HG02943 (cell line): Measurements from ENCODE around the gene DCAF11.

ENCODE experiments used
- ATAC-seq: cut with Tn5 transposase; IDR thresholded peaks from one replicate; pipeline ENCODE4 v1.9.1; 2021; ENCODE audit warnings: mild to moderate bottlenecking, low read depth, moderate library complexity; ENCODE audit not compliant: unreplicated experiment

Gene DCAF11

DNA sequence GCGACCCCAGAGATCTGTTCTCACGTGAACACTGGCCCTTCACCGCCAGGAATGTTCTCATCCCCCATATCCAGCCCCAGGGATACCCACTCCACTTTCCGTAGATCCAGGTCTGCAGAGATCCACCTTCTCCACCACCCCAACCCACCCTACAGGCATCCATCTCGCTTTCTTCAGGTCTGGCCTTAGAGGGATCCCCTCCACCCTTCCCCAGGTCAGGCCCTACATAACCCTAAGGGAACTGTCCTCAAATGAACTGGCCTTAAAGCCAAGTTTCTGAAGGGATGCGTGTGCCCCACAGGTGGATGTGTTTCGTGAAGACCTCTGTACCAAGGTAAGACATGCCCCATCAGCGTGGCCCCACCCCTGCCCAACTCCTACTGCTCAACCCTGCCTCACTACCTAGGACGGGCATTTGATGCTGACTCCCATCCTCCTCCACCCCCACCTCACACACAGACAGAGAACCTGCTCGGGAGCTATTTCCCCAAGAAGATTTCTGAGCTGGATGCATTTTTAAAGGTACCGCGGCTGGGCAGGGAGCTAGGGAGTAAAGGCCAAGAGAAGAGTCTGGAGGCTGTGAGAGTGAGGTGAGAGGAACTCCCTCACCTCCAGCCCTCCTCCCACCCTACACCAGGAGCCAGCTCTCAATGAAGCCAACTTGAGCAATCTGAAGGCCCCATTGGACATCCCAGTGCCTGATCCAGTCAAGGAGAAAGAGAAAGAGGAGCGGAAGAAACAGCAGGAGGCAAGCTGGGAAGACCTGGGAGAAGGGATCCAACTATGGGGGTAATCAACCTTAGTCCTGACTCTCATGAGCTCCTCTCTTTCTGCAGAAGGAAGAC, 22.3 kb downstream of the DCAF11 start:
- no peak for ATAC-seq

DNA sequence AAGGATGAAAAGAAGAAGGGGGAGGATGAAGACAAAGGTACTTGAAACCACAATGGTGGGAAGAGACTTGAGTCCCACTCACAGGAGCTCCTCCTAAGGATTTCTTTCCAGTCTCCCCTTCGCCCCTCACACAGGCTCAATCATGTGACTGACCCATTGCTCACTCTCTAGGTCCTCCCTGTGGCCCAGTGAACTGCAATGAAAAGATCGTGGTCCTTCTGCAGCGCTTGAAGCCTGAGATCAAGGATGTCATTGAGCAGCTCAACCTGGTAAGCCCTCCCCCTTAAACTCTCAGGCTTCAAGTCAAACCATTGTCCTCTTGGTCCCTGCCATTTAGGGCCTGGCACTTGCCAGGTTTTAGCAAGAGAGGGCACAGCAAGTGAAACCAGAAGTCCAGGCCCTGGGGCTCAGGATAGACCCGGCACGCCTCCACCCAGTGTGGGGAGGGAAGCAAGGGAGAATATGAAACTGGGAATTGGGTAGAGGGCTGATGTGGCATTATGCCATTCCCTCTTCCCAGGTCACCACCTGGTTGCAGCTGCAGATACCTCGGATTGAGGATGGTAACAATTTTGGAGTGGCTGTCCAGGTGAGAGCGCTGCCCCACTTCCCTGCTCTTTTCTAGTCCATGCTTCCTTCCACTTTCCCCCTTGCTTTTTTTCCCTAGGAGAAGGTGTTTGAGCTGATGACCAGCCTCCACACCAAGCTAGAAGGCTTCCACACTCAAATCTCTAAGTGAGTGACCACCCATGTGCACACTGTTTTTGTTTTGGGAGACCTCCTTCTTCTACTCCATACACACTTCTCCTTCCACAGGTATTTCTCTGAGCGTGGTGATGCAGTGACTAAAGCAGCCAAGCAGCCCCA, 23.2 kb downstream of the DCAF11 start:
- no peak for ATAC-seq

DNA sequence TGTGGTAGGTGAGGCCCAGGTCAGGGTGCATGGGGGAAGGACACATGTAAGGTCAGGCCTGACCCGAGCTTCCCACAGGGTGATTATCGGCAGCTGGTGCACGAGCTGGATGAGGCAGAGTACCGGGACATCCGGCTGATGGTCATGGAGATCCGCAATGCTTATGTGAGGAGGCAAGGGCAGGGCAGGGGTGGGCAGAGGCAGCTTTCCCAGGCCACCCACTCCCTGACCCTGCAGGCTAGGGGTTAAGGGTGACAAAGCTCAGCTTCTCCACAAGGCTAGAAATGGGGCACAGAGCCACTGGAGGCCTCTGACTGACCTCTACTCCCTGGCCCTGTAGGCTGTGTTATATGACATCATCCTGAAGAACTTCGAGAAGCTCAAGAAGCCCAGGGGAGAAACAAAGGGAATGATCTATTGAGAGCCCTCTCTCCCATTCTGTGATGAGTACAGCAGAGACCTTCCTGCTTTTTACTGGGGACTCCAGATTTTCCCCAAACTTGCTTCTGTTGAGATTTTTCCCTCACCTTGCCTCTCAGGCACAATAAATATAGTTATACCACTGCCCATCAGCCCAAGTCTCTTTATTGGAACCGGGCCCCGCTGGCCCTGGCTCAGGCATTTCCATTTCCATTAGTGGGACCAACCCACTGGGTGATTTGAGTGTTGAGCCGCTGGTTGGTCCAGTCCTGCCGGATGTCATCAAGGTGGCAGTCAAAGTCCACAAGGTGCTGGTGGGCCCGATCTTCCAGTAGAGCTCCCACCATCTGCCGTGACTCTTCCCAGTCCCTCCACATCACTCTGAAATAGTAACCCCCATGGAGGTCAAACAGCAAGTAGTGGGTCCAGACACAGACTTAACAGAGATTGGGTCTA, 24.1 kb downstream of the DCAF11 start:
- ATAC-seq = no peak

DNA sequence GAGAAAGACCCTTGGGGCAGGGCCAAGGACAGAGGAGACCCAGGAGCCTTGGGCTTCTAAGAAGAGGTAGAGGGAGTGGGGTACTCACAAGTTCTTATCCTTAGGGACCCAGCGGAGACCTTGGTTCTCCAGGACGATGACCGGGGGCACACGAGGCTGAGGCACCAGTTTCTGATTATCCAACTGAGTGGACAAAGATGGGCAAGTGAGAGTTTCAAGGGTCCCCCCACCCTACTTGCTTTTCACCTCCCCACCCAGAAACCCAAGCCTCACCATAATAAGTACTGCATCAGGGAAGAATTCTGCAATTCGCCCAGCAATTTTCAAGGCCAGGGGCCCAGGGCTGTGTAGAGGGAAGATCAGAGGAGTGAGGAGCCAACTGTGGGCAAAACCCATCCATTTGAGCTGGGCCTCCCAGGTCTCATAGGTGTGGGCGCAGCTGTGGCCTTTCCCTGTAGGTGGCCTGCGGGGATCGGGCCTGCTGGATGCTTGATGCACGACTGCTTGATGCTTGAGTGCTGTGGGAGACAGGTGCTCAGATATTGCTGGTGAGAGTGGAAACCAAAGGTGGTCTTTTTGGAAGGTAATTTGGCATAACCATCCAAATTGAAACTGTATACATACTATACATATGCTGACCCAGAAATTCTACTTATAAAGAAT, 24.8 kb downstream of the DCAF11 start:
- ATAC-seq = no peak

DNA sequence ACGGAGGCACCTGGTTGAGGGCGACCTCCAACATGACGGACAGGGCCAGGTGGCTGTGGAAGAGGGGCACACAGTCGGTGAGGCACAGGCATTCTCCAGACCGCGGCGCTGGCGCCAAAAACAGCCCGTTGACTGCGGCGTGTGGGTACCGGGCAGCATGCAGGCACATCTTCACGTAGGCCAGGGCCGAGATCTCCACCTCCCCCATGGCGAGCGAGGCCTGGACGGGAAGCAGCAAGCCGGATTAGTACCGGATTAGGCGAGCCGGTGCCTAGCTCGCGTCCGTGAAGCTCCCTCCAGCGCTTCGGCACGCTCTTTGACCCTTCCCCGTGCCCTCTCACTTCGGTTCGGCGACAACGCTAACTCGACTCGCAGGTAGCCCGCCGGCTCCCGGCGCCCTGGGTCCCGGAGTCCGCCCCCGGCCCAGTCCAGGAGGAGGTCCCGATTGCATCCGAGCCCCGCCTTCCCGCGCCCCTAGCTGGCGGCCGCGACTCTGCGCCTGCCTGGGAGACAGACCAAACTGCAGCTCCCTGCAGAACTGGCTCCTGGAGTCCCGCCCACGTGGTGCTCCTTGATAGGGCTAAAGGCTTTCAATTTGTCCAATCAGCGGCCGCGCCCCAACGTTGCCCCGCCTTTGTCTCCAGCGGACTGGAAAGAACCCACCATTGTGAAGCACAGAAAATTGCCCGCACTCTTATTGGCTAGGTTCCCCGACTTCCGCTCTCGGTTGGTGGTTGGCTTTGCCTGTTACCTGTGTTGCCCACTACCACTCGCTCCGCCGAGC, 26.7 kb downstream of the DCAF11 start, which contains the start of gene EMC9:
Gene EMC9 (minus strand): TSS at position 495 of the 784 bp plus-strand sequence. CDS start 287 bp downstream, at position 208.
- ATAC-seq = peak; percentile 83

DNA sequence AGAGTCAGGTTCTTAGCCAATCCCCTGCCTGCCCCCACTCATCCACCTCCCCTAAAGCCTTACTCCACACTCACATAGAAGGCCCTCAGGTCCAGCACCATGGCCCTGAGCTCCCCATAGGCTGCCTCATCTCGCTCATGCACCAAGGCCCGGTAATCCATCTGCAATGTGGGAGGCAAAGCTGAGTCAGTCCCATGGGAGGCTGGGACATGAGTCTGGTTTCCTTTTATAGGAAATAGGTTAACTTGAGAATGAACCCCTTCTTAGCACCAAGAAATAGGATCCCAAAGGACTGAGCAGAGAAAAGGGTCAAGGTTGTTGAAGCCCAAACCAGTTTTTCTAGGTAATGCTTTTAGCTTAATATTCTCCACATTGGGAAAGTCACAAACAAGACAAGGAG, 28.9 kb downstream of the DCAF11 start:
- ATAC-seq = no peak

DNA sequence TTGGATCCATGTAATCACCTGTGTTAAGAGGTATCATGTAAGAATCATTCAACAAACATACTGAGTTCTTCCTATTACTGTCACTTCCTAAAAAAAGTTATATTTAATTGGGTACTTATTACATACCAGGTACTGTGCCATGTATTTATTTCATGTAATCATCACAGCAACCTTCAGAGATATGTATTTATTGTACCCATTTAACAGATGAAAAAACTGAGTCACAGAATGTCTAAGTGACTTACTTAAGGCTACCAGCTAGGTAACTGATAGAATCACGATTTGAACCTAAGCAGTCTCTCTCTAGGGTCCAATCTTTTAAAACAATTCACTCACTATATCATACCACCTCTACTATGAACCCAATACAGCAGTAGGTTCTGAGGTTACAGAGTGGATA, 29.9 kb downstream of the DCAF11 start:
- no peak for ATAC-seq

DNA sequence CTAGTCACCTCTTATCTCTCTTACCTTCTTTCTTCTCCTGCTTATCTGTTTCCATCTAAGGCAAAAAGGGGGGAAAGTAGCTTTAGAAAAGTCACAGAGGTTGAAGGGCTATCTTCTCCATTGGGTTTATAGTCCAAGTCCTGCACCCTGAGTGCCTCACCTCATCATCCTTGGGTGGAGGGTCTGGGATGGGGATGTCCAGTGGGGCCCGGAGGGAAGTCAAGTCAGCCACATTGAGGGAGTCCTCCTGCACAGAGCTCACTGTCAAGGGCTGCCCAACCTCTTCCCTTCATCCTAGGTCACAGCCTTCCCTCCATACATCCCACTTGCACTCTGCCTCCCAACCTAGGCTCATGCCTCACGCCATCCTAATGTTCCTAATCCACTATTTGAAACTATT, 30.6 kb downstream of the DCAF11 start:
- ATAC-seq = no peak

DNA sequence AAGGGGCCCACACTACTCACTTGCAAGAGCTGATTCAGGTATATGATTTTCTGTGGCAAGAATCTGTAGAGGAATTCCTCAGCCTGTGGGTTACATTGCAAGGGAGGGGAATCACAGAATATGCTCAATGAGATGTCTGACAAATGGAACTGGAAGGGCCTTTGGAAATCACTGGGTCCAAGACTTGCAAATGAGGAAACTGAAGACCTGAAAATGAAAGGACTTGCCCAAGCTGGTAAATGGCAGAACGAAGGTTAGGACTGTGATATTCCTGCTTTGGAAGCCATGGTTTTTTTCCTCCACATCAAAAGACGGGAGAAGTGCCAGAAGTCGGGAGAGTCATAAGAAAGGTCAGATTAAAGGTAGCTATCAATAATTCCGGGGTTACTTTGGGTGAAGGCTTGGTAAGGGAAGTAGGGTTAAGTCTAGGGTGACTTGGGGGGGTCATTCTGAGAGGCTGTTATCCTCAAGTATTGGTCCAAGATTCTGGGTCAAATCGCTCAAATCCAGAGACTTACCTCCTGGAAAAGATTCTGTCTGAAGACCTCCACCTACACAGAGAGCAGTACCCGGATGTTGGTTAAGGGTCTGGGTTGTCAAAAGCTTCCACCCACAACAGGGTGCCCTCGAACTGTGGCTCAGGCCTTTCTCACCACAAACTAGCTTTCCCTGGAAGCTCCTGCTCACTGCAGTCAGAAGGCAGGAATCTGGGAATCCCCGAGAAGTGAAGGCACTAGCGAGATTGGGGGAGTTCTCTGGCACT, 31.3 kb downstream of the DCAF11 start:
- no peak for ATAC-seq

DNA sequence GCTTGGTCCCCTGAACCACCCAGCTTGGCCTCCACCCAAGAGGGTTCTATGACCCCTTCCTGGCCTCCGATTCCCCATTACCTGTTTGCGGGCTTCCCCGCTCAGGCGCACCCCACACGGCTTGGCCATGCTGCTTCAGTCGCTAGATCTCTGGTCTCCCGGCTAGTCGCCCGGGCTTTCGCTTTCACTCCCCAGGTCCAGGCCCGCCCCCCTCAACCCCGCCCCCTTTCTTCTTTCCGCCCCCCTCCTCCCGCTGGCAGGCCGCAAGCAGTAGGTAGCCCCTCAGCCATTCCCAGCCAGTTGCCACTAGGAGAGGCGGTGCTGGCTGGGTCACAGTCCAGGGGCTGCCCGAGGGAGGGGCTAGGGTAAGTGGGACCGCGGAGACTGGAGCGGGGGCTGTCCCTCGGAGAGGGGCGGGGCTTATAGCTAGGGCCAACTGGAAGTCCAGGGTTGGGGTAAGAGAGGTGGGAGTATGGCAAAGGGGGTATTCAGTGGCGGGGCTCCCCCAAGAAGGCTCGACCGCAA, 31.9 kb downstream of the DCAF11 start, which contains the start of gene PSME2:
Gene PSME2 (minus strand): TSS at position 158 of the 525 bp plus-strand sequence. CDS start 29 bp downstream, at position 129.
- peak; percentile 55 for ATAC-seq

DNA sequence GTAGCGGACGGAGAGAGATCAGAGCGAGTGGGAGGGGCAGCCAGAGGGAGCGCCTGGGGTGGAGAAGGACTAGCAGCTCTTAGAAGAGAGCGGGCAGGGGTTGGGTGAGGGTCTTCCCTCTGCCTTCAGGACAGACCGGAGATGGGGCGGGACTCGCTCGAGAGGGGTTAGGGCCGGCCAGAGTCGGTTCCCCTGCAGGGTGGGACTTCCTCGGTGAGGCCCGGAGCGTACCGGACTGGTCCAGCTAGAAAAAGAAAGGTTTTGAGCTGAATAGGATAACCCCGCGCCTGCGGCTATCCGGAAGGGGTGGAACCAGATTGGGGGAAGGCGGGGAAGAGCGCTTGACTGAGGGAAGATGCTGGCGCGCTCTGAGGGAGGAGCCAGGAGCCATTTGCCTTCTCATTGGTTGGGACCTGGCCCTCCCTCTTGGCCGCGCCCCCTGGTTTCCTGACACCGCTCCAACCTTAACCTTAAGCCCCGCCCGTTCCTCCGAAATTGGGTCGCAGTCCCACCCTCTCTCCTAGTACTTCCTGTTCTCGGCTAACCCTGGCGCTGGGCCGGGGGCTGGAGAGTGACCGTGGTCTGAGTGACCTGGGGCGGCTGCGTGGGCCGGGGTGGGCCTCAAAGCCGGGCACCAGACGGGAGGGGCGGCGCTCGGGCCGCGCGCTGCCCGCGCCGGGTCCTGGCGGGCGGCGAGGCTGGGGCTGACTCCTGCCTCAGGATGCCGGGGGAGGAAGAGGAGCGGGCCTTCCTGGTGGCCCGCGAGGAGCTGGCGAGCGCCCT, 32.6 kb downstream of the DCAF11 start, which contains the start of gene RNF31:
Gene RNF31 (plus strand): TSS at position 521 of the 783 bp plus-strand sequence. CDS start 201 bp downstream, at position 722.
- ATAC-seq = peak; percentile 80

DNA sequence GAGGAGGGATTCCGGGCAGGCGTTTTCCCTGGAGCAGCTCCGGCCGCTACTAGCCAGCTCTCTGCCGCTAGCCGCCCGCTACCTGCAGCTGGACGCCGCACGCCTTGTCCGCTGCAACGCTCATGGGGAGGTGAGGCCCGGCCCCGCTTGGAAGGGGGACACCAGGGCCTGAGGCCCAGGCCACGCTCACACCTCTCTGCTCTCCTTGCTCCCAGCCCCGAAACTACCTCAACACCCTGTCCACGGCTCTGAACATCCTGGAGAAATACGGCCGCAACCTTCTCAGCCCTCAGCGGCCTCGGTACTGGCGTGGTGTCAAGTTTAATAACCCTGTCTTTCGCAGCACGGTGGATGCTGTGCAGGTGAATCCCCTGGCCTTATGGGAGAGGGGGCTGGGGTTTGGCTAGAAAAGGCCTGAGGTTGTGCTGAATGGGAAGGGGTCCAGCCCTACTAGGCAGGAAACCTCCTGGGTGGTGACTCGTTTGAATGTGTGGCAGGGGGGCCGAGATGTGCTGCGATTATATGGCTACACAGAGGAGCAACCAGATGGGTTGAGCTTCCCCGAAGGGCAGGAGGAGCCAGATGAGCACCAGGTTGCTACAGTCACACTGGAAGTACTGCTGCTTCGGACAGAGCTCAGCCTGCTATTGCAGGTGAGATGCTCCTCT, 33.3 kb downstream of the DCAF11 start:
- no peak for ATAC-seq

DNA sequence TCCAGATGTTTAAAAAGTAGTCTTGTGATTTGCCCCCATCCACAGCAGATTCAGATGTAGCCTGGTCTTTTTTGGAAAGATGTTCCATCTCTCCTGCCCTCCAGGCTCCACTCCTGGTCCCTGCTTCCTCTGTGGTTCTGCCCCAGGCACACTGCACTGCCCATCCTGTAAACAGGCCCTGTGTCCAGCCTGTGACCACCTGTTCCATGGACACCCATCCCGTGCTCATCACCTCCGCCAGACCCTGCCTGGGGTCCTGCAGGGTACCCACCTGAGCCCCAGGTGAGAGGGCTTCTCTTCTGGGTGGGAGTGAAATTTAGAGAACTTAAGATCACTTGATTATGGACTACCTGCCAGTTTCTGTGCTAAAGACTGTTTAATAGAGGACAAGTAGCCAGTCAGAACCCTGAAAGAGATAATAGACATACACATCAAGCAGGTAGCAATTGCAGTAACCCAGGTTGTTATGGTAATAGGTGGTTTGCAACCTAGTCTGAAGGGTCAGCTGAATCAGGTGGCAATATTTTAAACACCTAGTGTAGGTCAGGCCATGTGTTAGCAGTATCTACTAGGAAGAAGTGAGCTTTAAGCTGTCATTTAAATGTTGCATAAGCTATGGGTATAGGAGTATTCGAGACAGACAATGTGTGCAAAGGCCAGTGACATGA, 34.9 kb downstream of the DCAF11 start:
- ATAC-seq = no peak

DNA sequence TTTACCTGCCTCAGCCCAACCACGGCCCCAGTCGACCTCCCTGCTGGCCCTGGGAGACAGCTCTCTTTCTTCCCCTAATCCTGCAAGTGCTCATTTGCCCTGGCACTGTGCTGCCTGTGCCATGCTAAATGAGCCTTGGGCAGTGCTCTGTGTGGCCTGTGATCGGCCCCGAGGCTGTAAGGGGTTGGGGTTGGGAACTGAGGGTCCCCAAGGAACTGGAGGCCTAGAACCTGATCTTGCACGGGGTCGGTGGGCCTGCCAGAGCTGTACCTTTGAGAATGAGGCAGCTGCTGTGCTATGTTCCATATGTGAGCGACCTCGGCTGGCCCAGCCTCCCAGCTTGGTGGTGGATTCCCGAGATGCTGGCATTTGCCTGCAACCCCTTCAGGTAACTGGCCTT, 35.5 kb downstream of the DCAF11 start:
- no peak for ATAC-seq

DNA sequence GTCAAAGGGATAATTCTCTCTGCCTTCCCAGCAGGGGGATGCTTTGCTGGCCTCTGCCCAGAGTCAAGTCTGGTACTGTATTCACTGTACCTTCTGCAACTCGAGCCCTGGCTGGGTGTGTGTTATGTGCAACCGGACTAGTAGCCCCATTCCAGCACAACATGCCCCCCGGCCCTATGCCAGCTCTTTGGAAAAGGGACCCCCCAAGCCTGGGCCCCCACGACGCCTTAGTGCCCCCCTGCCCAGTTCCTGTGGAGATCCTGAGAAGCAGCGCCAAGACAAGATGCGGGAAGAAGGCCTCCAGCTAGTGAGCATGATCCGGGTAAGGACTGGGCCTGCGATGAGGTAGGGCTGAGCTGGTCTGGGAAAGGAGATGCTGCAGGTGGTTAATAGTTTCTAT, 36.0 kb downstream of the DCAF11 start:
- no peak for ATAC-seq

DNA sequence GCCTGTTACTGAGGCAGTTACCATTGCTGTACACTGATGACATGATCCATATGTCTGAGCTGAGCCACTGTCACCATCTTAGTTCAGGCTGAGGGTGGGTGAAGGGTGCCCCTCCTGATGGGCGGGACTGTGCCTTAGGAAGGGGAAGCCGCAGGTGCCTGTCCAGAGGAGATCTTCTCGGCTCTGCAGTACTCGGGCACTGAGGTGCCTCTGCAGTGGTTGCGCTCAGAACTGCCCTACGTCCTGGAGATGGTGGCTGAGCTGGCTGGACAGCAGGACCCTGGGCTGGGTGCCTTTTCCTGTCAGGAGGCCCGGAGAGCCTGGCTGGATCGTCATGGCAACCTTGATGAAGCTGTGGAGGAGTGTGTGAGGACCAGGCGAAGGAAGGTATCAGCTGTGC, 36.4 kb downstream of the DCAF11 start:
- ATAC-seq = no peak
